Testis (tissue), 2 donors: Measurements from ENCODE around the gene PRIM2.
"Not testable (repeated sequence)": the region's sequence is repeated elsewhere in the genome, so short reads cannot be mapped to it uniquely, and the experiment has no call there.

Experiments used
- POLR2A ChIP-seq: fragments of 450-650 bp; IDR thresholded peaks from one replicate; pipeline ENCODE4 v1.6.1; 2017; ENCODE audit warnings: antibody characterized with exemption, mild to moderate bottlenecking, moderate library complexity
- TF ChIP-seq, protein P1 (sequence below), 3 experiments: fragments of 450-650 bp in 2 of 3; fragments of 200-600 bp in 1 of 3; sonication (generic) in 1 of 3; IDR thresholded peaks; one replicate each; pipeline ENCODE4 v1.5.1; 2016 to 2019; ENCODE audit warnings: antibody characterized with exemption in 3 of 3, mild to moderate bottlenecking in 2 of 3, moderate library complexity in 1 of 3

DNA sequence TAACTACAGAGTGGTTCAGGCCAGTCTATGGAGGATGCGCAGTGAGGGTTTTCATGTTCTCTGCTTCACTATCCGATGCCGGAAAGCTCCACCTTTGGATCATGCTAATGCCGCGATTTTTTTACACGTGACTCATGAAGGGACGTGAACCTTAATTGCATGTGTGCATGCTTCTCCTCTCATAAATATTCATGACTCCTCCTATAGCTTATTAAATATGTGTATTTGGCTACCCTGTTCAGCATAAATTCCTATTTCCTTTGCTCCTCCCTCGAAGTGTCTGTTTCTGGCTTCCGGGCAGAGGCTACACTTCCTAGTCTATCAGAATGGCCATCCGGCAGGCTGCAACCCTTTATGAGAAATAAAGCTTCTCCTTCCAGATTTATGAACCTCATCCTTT, 185.0 kb downstream of the PRIM2 start:
- not testable (repeated sequence) for TF ChIP-seq POLR2A
- TF ChIP-seq, protein P1, sequence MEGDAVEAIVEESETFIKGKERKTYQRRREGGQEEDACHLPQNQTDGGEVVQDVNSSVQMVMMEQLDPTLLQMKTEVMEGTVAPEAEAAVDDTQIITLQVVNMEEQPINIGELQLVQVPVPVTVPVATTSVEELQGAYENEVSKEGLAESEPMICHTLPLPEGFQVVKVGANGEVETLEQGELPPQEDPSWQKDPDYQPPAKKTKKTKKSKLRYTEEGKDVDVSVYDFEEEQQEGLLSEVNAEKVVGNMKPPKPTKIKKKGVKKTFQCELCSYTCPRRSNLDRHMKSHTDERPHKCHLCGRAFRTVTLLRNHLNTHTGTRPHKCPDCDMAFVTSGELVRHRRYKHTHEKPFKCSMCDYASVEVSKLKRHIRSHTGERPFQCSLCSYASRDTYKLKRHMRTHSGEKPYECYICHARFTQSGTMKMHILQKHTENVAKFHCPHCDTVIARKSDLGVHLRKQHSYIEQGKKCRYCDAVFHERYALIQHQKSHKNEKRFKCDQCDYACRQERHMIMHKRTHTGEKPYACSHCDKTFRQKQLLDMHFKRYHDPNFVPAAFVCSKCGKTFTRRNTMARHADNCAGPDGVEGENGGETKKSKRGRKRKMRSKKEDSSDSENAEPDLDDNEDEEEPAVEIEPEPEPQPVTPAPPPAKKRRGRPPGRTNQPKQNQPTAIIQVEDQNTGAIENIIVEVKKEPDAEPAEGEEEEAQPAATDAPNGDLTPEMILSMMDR (IDR thresholded peaks at IDR 0.05), result not testable (repeated sequence)
